Testis (tissue), 2 donors: Measurements from ENCODE around the gene CDH12.

ENCODE experiments used
- POLR2A ChIP-seq: fragments of 450-650 bp; IDR thresholded peaks from one replicate; pipeline ENCODE4 v1.6.1; 2017; ENCODE audit warnings: antibody characterized with exemption, mild to moderate bottlenecking, moderate library complexity
- TF ChIP-seq, protein P1 (sequence below), 3 experiments: fragments of 450-650 bp in 2 of 3; fragments of 200-600 bp in 1 of 3; sonication (generic) in 1 of 3; IDR thresholded peaks; one replicate each; pipeline ENCODE4 v1.5.1; 2016 to 2019; ENCODE audit warnings: antibody characterized with exemption in 3 of 3, mild to moderate bottlenecking in 2 of 3, moderate library complexity in 1 of 3

DNA sequence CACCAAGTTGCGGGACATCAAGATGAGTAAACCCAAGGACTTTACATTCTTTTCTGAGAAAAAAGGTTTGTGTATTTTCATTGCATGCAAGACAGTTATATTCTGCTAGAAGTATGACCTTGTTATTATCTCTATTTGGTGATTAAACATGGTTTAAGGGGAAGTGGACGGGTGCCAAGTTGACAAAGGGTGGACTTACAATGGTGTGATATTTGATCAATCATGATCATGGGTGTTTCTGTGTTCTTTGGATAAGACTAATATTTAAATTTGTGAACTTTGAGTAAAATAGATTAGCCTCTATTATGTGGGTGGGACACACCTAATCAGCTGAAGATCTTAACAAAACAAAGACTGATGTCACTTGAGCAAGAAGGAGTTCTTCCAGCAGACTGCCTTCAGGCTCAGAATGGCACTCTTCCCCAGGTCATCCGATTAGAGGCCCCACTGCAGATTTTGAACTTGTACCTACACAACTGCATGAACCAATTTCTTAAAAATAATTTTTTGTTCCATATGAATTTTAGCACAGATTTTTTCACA, 782.9 kb downstream of the CDH12 start:
- no peak for TF ChIP-seq POLR2A
- TF ChIP-seq, protein P1, sequence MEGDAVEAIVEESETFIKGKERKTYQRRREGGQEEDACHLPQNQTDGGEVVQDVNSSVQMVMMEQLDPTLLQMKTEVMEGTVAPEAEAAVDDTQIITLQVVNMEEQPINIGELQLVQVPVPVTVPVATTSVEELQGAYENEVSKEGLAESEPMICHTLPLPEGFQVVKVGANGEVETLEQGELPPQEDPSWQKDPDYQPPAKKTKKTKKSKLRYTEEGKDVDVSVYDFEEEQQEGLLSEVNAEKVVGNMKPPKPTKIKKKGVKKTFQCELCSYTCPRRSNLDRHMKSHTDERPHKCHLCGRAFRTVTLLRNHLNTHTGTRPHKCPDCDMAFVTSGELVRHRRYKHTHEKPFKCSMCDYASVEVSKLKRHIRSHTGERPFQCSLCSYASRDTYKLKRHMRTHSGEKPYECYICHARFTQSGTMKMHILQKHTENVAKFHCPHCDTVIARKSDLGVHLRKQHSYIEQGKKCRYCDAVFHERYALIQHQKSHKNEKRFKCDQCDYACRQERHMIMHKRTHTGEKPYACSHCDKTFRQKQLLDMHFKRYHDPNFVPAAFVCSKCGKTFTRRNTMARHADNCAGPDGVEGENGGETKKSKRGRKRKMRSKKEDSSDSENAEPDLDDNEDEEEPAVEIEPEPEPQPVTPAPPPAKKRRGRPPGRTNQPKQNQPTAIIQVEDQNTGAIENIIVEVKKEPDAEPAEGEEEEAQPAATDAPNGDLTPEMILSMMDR (IDR thresholded peaks at IDR 0.05): no peak
